Mucosa of rectum (tissue), 2 donors: ENCODE data around the gene ADGB.

Source experiments
- H3K27ac ChIP-seq, 2 donors: one replicate each; pipeline ENCODE4 v1.7.0; 2013; ENCODE audit warnings: inconsistent platforms in 2 of 2, low read depth in 2 of 2, low read length in 2 of 2
- H3K27me3 ChIP-seq, 2 donors: one replicate each; pipeline ENCODE4 v1.7.0; 2013; ENCODE audit warnings: low read length in 2 of 2; ENCODE audit not compliant: control insufficient read depth in 2 of 2, insufficient read depth in 2 of 2
- H3K36me3 ChIP-seq, 2 donors: one replicate each; pipeline ENCODE4 v1.7.0; 2013; ENCODE audit warnings: low read length in 2 of 2; ENCODE audit not compliant: control insufficient read depth in 2 of 2, insufficient read depth in 2 of 2
- H3K4me1 ChIP-seq, 2 donors: one replicate each; pipeline ENCODE4 v1.7.0; 2013; ENCODE audit warnings: low read length in 2 of 2, mild to moderate bottlenecking in 1 of 2; ENCODE audit not compliant: control insufficient read depth in 2 of 2, insufficient read depth in 2 of 2
- H3K4me3 ChIP-seq, 2 donors: one replicate each; pipeline ENCODE4 v1.7.0; 2013; ENCODE audit warnings: low read length in 2 of 2
- H3K9ac ChIP-seq, 2 donors: one replicate each; pipeline ENCODE4 v1.7.0; 2013; ENCODE audit warnings: low read length in 2 of 2, low read depth in 1 of 2, mild to moderate bottlenecking in 1 of 2
- H3K9me3 ChIP-seq, 2 donors: one replicate each; pipeline ENCODE4 v1.7.0; 2013; ENCODE audit warnings: low read length in 2 of 2; ENCODE audit not compliant: control insufficient read depth in 2 of 2
- donor health status: healthy.
- donor health status: Normal muscosa, but diverticular disease.

Gene ADGB

GRCh38 chr6:146582857-146583256, 15.9 kb upstream of the ADGB start:
- no peaks in the 10 kb centered on the region for H3K9me3 ChIP-seq
- H3K4me1 ChIP-seq, result no peaks in the 10 kb centered on the region
- no peak overlapping the region for H3K27ac ChIP-seq
- H3K4me3 ChIP-seq, result no peak overlapping the region
- no peaks in the 10 kb centered on the region for H3K27me3 ChIP-seq
- no peaks in the 10 kb centered on the region for H3K36me3 ChIP-seq
- no peak overlapping the region for H3K9ac ChIP-seq

- H3K27ac ChIP-seq, result no peak overlapping the region
- H3K9me3 ChIP-seq, result no peaks in the 10 kb centered on the region
- no peaks in the 10 kb centered on the region for H3K27me3 ChIP-seq
- H3K36me3 ChIP-seq, result no peaks in the 10 kb centered on the region
- H3K4me1 ChIP-seq, result no peaks in the 10 kb centered on the region
- no peak overlapping the region for H3K9ac ChIP-seq
- no peak overlapping the region for H3K4me3 ChIP-seq
Measured at GRCh38 chr6:146583966-146584365, 14.8 kb upstream of the ADGB start.

- Histone ChIP-seq H3K27ac (no peak overlapping the region), H3K27me3 (no peaks in the 10 kb centered on the region), H3K4me1 (no peaks in the 10 kb centered on the region), H3K36me3 (no peaks in the 10 kb centered on the region), H3K9ac (no peak overlapping the region), H3K4me3 (no peak overlapping the region), H3K9me3 (no peaks in the 10 kb centered on the region)
Measured at GRCh38 chr6:146587459-146587858, 11.3 kb upstream of the ADGB start.

- H3K4me3 ChIP-seq, result no peak overlapping the region
- no peak overlapping the region for H3K9ac ChIP-seq
- no peak overlapping the region for H3K27ac ChIP-seq
- H3K36me3 ChIP-seq, result no peaks in the 10 kb centered on the region
- H3K9me3 ChIP-seq, result no peaks in the 10 kb centered on the region
- H3K4me1 ChIP-seq, result no peaks in the 10 kb centered on the region
- no peaks in the 10 kb centered on the region for H3K27me3 ChIP-seq
Measured at GRCh38 chr6:146590492-146590891, 8.3 kb upstream of the ADGB start.

GRCh38 chr6:146592451-146592850, 6.3 kb upstream of the ADGB start:
- Histone ChIP-seq H3K4me3 (no peak overlapping the region), H3K9me3 (no peaks in the 10 kb centered on the region), H3K4me1 (no peaks in the 10 kb centered on the region), H3K27me3 (no peaks in the 10 kb centered on the region), H3K36me3 (no peaks in the 10 kb centered on the region), H3K27ac (no peak overlapping the region), H3K9ac (no peak overlapping the region)

- H3K4me1 ChIP-seq, result peaks cover under 1% of the 10 kb centered on the region in 2 donors
- H3K27ac ChIP-seq, result peak overlapping the region in 1 of 2 donors; percentile 10
- no peaks in the 10 kb centered on the region for H3K27me3 ChIP-seq
- no peaks in the 10 kb centered on the region for H3K9me3 ChIP-seq
- H3K9ac ChIP-seq, result no peak overlapping the region
- no peaks in the 10 kb centered on the region for H3K36me3 ChIP-seq
- H3K4me3 ChIP-seq, result no peak overlapping the region
Measured at GRCh38 chr6:146593986-146594385, 4.8 kb upstream of the ADGB start.

- Histone ChIP-seq H3K36me3 (no peaks in the 10 kb centered on the region), H3K9me3 (no peaks in the 10 kb centered on the region), H3K9ac (no peak overlapping the region), H3K27ac (no peak overlapping the region), H3K4me1 (peaks cover 2 to 5% of the 10 kb centered on the region in 2 donors), H3K4me3 (no peak overlapping the region), H3K27me3 (no peaks in the 10 kb centered on the region)
Measured at GRCh38 chr6:146594495-146594894, 4.3 kb upstream of the ADGB start.

- Histone ChIP-seq H3K36me3 (no peaks in the 10 kb centered on the region), H3K27me3 (no peaks in the 10 kb centered on the region), H3K9me3 (no peaks in the 10 kb centered on the region), H3K4me3 (no peak overlapping the region), H3K27ac (no peak overlapping the region), H3K9ac (no peak overlapping the region), H3K4me1 (peaks cover 5 to 7% of the 10 kb centered on the region in 2 donors)
Measured at GRCh38 chr6:146595972-146596731, 2.6 kb upstream of the ADGB start.

GRCh38 chr6:146601352-146601751, 2.6 kb downstream of the ADGB start:
- H3K27ac ChIP-seq, result peak overlapping the region; percentile 67 to 72
- H3K9ac ChIP-seq, result no peak overlapping the region
- no peaks in the 10 kb centered on the region for H3K36me3 ChIP-seq
- no peak overlapping the region for H3K4me3 ChIP-seq
- no peaks in the 10 kb centered on the region for H3K9me3 ChIP-seq
- H3K27me3 ChIP-seq, result no peaks in the 10 kb centered on the region
- peaks cover 8 to 15% of the 10 kb centered on the region in 2 donors for H3K4me1 ChIP-seq

GRCh38 chr6:146602526-146602925, 3.8 kb downstream of the ADGB start:
- H3K4me3 ChIP-seq, result no peak overlapping the region
- H3K4me1 ChIP-seq, result peaks cover 8 to 15% of the 10 kb centered on the region in 2 donors
- H3K9ac ChIP-seq, result no peak overlapping the region
- no peaks in the 10 kb centered on the region for H3K27me3 ChIP-seq
- no peaks in the 10 kb centered on the region for H3K9me3 ChIP-seq
- peak overlapping the region in 1 of 2 donors; percentile 67 for H3K27ac ChIP-seq
- no peaks in the 10 kb centered on the region for H3K36me3 ChIP-seq
